Hepatocyte (in vitro differentiated cells): ENCODE measurements around the gene PTPRN2. TPM values are rescaled to one million over a fixed set of nuclear protein-coding genes. Genes with fewer than 3 reads are reported as not detected.

ENCODE experiments used
- DNase-seq: peaks from one replicate; pipeline ENCODE4 v3.0.0-alpha.2; 2016; ENCODE audit warnings: low spot score
- H2AFZ ChIP-seq: fragments of 200-600 bp; sonication (generic); 2 replicates; pipeline ENCODE4 v1.6.0; 2016; ENCODE audit warnings: antibody characterized with exemption, mild to moderate bottlenecking
- H3K27ac ChIP-seq: fragments of 200-600 bp; sonication (generic); 2 replicates; pipeline ENCODE4 v1.5.1; 2016; ENCODE audit warnings: mild to moderate bottlenecking
- H3K27me3 ChIP-seq: fragments of 200-600 bp; sonication (generic); 2 replicates; pipeline ENCODE4 v1.6.1; 2016
- H3K36me3 ChIP-seq: fragments of 200-600 bp; sonication (generic); replicated peaks from 2 replicates; pipeline ENCODE4 v1.5.1; 2016; ENCODE audit warnings: low read depth; ENCODE audit not compliant: insufficient read depth
- H3K4me1 ChIP-seq: fragments of 200-600 bp; sonication (generic); 2 replicates; pipeline ENCODE4 v1.5.1; 2016; ENCODE audit warnings: mild to moderate bottlenecking, moderate library complexity; ENCODE audit not compliant: insufficient read depth
- H3K4me2 ChIP-seq: fragments of 200-600 bp; sonication (generic); 2 replicates; pipeline ENCODE4 v1.6.0; 2016
- H3K4me3 ChIP-seq: fragments of 200-600 bp; sonication (generic); 2 replicates; pipeline ENCODE4 v1.5.1; 2016; ENCODE audit warnings: mild to moderate bottlenecking
- H3K79me2 ChIP-seq: fragments of 200-600 bp; sonication (generic); 2 replicates; pipeline ENCODE4 v1.6.0; 2017; ENCODE audit warnings: mild to moderate bottlenecking
- H3K9me2 ChIP-seq: fragments of 200-600 bp; sonication (generic); replicated peaks from 2 replicates; pipeline ENCODE4 v1.6.0; 2017; ENCODE audit warnings: mild to moderate bottlenecking; ENCODE audit not compliant: insufficient read depth
- H3K9me3 ChIP-seq: fragments of 200-600 bp; sonication (generic); 2 replicates; pipeline ENCODE4 v1.5.1; 2016; ENCODE audit warnings: low read depth, mild to moderate bottlenecking
- H4K20me1 ChIP-seq: fragments of 200-600 bp; sonication (generic); 2 replicates; pipeline ENCODE4 v1.6.0; 2016; ENCODE audit warnings: mild to moderate bottlenecking; ENCODE audit not compliant: insufficient read depth, poor library complexity, severe bottlenecking
- CTCF ChIP-seq: fragments of 200-600 bp; sonication (generic); IDR thresholded peaks from 2 replicates; pipeline ENCODE4 v1.5.1; 2016; ENCODE audit warnings: antibody characterized with exemption, mild to moderate bottlenecking; ENCODE audit not compliant: poor library complexity
- EZH2 ChIP-seq: fragments of 200-600 bp; sonication (generic); IDR thresholded peaks from 2 replicates; pipeline ENCODE4 v1.6.1; 2016; ENCODE audit warnings: antibody characterized with exemption, mild to moderate bottlenecking, borderline replicate concordance
- EZH2phosphoT487 ChIP-seq: fragments of 200-600 bp; sonication (generic); IDR thresholded peaks from one replicate; pipeline ENCODE4 v1.6.1; 2018; ENCODE audit warnings: antibody characterized with exemption, mild to moderate bottlenecking, low read depth, moderate library complexity; ENCODE audit not compliant: unreplicated experiment, severe bottlenecking
- WGBS: methylation state at CpG from one replicate; pipeline ENCODE4 v1.1.6; 2016; ENCODE audit warnings: low lambda C conversion rate; ENCODE audit errors: missing lambda C conversion rate; 5-methylcytosine and 5-hydroxymethylcytosine counted together
- polyA plus RNA-seq: library from polyadenylated mRNA; unstranded; fragments of >200 nt; fragmentation: Nextera tagmentation; extraction: Ambion mirVana; gene quantifications from 2 replicates; pipeline ENCODE4 v1.2.1, GENCODE V29; 2016
- total RNA-seq: library from RNA; depleted of rRNA; stranded (reverse); fragments of >200 nt; gene quantifications from 2 replicates; pipeline ENCODE4 v1.2.3, GENCODE V29; 2014

Gene PTPRN2
- total and polyA plus RNA-seq, 2 experiments from 2014 or later = 2.1 to 3.3 TPM

GRCh38 chr7:158137516-158138328, 449.9 kb downstream of the PTPRN2 start:
- TF ChIP-seq EZH2 = no peak
- TF ChIP-seq CTCF = no peak
- TF ChIP-seq EZH2phosphoT487 = no peak
- no peaks in the 10 kb centered on the region for H3K79me2 ChIP-seq
- H2AFZ ChIP-seq = no peak overlapping the region
- no peak overlapping the region for H3K4me2 ChIP-seq
- H4K20me1 ChIP-seq = no peaks in the 10 kb centered on the region
- no peaks in the 10 kb centered on the region for H3K9me2 ChIP-seq
- no peaks in the 10 kb centered on the region for H3K36me3 ChIP-seq
- no peak overlapping the region for H3K4me3 ChIP-seq
- DNase-seq = no peak
- no peaks in the 10 kb centered on the region for H3K27me3 ChIP-seq
- no peaks in the 10 kb centered on the region for H3K9me3 ChIP-seq
- 77% methylated on average over 18 of the region's 18 CpGs for WGBS
- H3K4me1 ChIP-seq = no peaks in the 10 kb centered on the region
- no peak overlapping the region for H3K27ac ChIP-seq

GRCh38 chr7:158135931-158136330, 451.7 kb downstream of the PTPRN2 start:
- Histone ChIP-seq H3K4me1 (no peaks in the 10 kb centered on the region), H4K20me1 (no peaks in the 10 kb centered on the region), H3K9me2 (no peaks in the 10 kb centered on the region), H3K9me3 (no peaks in the 10 kb centered on the region), H3K27me3 (no peaks in the 10 kb centered on the region), H2AFZ (no peak overlapping the region), H3K79me2 (no peaks in the 10 kb centered on the region), H3K4me2 (no peak overlapping the region), H3K36me3 (no peaks in the 10 kb centered on the region), H3K4me3 (no peak overlapping the region), H3K27ac (no peak overlapping the region)
- no peak for DNase-seq
- 85% methylated on average over 16 of the region's 16 CpGs for WGBS
- no peak for TF ChIP-seq EZH2phosphoT487

GRCh38 chr7:158134824-158135223, 452.8 kb downstream of the PTPRN2 start:
- WGBS = 86% methylated on average over 4 of the region's 4 CpGs

More at GRCh38 chr7:158134824-158135223, 452.8 kb downstream of the PTPRN2 start:
- H4K20me1 ChIP-seq = no peaks in the 10 kb centered on the region
- H3K27me3 ChIP-seq = no peaks in the 10 kb centered on the region
- TF ChIP-seq CTCF (no peak), EZH2phosphoT487 (no peak), EZH2 (no peak)
- H3K36me3 ChIP-seq = no peaks in the 10 kb centered on the region
- no peak overlapping the region for H3K4me2 ChIP-seq
- no peak for DNase-seq
- H3K9me3 ChIP-seq = no peaks in the 10 kb centered on the region
- no peak overlapping the region for H2AFZ ChIP-seq
- H3K4me1 ChIP-seq = no peaks in the 10 kb centered on the region
- no peak overlapping the region for H3K27ac ChIP-seq
- H3K79me2 ChIP-seq = no peaks in the 10 kb centered on the region
- H3K9me2 ChIP-seq = no peaks in the 10 kb centered on the region
- H3K4me3 ChIP-seq = no peak overlapping the region
